Measurements from ENCODE around the gene CSNK1D.
A peak's percentile ranks its signal among the peaks of the same experiment; 100 is the strongest.

CSNK1D gene

DNA sequence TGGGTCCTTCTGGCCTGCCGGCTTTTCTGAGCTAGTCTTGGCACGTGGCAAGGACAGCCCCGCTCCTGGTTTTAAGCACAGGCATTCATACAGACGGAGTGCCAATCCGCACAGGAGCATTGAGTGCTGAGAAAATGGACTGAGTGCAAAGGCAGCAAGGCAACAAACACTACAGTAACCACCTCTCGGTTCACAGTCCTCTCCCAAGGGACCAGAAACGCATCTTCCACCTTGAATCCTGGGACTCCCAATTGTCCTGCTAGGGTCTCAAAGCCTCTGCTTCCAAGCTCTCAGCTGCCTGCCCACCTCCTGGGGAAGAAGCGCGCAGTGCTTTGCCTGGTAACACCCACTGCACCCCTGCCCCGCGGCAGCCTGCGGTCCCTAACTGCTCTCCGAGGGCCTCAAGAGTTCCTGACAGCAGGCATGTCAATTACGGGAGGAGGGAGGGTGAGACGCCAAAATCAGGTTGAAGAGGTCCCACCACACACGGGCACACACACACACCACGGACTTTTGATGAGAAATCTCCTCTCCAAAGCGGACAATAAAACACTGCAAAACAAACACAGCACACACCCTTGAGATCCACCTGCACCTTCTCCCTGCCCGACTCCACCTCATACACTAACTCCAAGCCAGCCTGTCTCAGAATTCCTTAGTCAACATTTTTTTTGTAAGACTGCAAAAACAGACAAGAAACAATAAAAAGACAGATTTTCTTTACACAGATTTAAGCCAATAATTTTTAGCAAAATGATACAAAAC lies 29.7 kb downstream of the CSNK1D start:
- peak overlapping the region; percentile 99 for H3K27ac ChIP-seq
- no peak for DNase-seq (ENCODE audit: low spot score)
- TF ChIP-seq, protein P1, sequence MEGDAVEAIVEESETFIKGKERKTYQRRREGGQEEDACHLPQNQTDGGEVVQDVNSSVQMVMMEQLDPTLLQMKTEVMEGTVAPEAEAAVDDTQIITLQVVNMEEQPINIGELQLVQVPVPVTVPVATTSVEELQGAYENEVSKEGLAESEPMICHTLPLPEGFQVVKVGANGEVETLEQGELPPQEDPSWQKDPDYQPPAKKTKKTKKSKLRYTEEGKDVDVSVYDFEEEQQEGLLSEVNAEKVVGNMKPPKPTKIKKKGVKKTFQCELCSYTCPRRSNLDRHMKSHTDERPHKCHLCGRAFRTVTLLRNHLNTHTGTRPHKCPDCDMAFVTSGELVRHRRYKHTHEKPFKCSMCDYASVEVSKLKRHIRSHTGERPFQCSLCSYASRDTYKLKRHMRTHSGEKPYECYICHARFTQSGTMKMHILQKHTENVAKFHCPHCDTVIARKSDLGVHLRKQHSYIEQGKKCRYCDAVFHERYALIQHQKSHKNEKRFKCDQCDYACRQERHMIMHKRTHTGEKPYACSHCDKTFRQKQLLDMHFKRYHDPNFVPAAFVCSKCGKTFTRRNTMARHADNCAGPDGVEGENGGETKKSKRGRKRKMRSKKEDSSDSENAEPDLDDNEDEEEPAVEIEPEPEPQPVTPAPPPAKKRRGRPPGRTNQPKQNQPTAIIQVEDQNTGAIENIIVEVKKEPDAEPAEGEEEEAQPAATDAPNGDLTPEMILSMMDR (conservative IDR thresholded peaks at IDR 0.05; ENCODE audit: low read depth) = no peak
- CTCF ChIA-PET = interaction anchor here (0.6 kb wide), 1 partner anchor 239 kb away, joined by 3 read pairs; no protein-coding TSS in a partner anchor
- POLR2A ChIA-PET (ENCODE audit: low non-redundant PET) = no interaction called here

DNA sequence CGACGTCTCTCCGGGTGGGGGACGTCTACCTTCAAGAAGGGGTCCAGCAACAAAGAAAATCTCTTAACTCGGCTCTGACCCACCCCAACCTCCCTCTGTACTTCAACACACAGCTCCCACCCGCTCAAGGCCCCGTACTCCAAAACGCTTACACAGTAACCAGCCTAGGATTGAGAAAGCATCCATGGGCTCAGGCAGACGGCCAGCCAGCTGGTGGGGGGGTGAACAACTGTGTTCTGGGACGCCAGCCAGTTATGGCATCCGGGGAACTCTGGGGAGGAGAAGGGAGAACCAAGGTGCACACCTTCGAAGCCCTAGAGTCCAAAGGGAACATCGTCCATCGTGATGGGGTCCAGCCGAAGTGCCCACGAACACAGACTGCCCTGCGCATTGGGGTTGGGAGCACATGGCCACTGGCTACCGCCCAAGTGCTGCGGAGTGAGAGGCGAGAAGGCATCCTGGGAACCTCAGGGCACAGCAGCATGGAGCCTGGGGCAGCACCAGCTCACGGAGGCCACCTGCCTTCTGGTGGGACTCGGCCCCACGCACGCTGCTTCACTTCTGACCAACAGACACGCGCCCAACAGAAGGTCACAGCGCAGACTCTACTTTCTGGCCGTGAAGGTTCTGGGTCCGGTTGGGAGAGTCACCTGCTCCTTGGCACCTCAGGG lies 30.4 kb downstream of the CSNK1D start:
- TF ChIP-seq, protein P1 (conservative IDR thresholded peaks at IDR 0.05; ENCODE audit: low read depth) = no peak
- ChIA-PET CTCF (interaction anchor here (0.6 to 2.2 kb wide), 6 partner anchors 12 to 249 kb away, joined by 3 to 12 read pairs (median 4); no protein-coding TSS in a partner anchor), POLR2A (ENCODE audit: low non-redundant PET) (no interaction called here)
- peak; percentile 65 for DNase-seq (ENCODE audit: low spot score)
- H3K27ac ChIP-seq = peak overlapping the region; percentile 99

DNA sequence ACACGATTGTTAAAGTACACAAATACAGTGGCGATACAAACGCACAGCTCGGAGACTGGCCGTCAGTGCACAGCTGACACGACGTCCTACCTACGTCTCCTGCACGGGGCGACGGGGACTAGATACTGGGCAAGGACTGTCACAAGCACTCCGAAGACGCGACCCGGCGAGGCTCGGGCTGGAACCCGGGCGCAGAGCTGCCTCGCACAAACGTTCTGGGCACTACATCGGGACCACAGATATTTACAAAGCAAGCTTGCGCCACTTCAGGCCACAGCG lies 30.9 kb downstream of the CSNK1D start:
- ChIA-PET CTCF (interaction anchor here (0.6 to 2.2 kb wide), 7 partner anchors 11 to 249 kb away, joined by 3 to 12 read pairs (median 4); partner anchors contain the start of gene CCDC57), POLR2A (ENCODE audit: low non-redundant PET) (no interaction called here)
- TF ChIP-seq, protein P1 (conservative IDR thresholded peaks at IDR 0.05; ENCODE audit: low read depth) = no peak
- DNase-seq (ENCODE audit: low spot score) = no peak
- H3K27ac ChIP-seq = peak overlapping the region; percentile 99

DNA sequence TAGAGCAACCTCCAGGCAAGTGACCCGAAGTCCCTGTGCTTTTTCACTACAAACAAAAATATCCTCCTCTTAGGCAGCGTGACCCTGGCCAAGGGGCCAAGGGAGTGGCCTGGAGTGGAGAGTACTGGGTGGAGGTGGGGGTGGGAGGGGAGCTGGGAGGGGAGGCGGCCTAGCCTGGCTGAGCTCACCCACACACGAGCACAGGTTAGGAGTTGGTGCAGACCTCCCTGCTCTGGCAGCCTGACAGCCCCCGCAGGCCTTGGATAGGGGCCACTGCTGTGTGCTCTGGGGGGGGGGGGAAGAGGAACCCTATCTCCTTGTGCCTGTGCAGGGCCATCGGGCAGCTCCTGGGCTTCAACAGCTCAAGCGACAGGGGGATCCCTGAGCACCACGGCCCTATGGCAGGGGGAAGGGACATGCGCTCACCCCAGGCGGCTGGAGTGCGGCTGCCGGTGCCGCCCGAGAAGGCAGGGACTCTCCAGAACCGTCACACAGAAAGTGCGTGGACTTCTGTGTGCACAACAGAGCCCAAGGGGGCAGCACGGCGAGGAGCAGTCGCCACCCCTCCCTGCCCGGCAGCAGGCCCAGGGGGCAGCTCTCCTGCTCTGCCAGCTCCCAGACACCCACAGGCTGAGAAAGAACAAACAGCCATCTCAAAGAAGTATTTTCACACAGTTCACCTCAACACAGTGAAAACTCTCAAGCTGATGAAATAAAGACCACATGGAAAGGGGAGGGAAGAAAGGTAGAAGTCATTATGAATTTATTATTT lies 31.4 kb downstream of the CSNK1D start:
- TF ChIP-seq, protein P1 (conservative IDR thresholded peaks at IDR 0.05; ENCODE audit: low read depth) = no peak
- POLR2A ChIA-PET (ENCODE audit: low non-redundant PET) = no interaction called here
- no peak for DNase-seq (ENCODE audit: low spot score)
- peak overlapping the region; percentile 99 for H3K27ac ChIP-seq
- CTCF ChIA-PET = interaction anchor here (0.5 to 2.2 kb wide), 8 partner anchors 10 to 250 kb away, joined by 3 to 12 read pairs (median 4); partner anchors contain the start of gene CCDC57

DNA sequence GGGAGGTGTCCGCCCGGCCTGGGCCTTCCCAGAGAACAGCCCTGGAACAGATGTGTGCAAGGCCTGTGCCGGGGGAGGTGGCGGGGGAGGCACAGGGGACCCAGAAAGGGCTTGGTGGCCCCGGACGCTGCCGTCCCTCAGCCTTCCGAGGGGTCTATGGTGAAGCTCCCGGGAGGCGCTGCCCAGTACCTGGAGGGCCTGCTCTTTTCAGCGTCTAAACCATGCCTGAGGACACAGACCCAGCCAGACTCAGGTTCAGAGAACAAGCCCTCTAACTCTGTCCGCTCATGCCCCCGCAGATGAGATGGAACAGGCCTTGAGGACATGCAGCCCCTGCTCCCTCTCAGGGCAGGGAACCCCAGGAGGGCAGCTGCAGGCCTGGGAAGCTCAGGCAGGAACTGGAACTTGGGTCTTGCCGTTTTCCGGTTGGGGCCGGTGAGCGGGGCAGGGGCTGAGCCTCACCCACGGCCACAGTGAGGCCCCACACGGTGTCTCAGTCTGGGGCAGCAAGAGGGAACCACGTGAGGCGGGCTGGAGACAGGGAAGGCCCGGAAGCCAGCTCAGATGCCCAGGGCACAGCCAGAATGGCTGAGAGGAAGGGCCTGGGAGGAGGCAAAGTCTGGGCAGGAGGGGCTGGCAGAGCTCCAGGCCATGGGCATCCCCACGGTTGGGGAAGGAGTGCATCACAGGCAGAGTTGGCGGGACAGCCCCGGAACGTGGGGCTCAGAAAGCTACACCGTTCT lies 32.1 kb downstream of the CSNK1D start:
- peak; percentile 74 for DNase-seq (ENCODE audit: low spot score)
- ChIA-PET POLR2A (ENCODE audit: low non-redundant PET) (interaction anchor here (0.9 kb wide), 1 partner anchor 35 kb away, joined by 4 read pairs; no protein-coding TSS in a partner anchor), CTCF (interaction anchor here (0.5 to 2.2 kb wide), 4 partner anchors 10 to 254 kb away, joined by 4 to 12 read pairs (median 4); no protein-coding TSS in a partner anchor)
- peak overlapping the region; percentile 99 for H3K27ac ChIP-seq
- TF ChIP-seq, protein P1 (conservative IDR thresholded peaks at IDR 0.05; ENCODE audit: low read depth) = no peak

All from RWPE1 (cell line).